Measurements from ENCODE around the gene RNF123.
"Not testable (repeated sequence)": the region's sequence is repeated elsewhere in the genome, so short reads cannot be mapped to it uniquely, and the experiment has no call there.

The RNF123 gene

GRCh38 chr3:49734752-49735151 lies 45.4 kb downstream of the RNF123 start:
- DNase-seq (ENCODE audit: extremely low read depth in 1 of 2, low read depth in 1 of 2): no peak

GRCh38 chr3:49738067-49738713 lies 48.8 kb downstream of the RNF123 start:
- DNase-seq (ENCODE audit: extremely low read depth in 1 of 2, low read depth in 1 of 2): no peak

- no peak for DNase-seq (ENCODE audit: extremely low read depth in 1 of 2, low read depth in 1 of 2)
These were observed 51.1 kb downstream of the RNF123 start for GRCh38 chr3:49740427-49740826.

GRCh38 chr3:49745986-49746385 lies 56.6 kb downstream of the RNF123 start:
- no peak for DNase-seq (ENCODE audit: extremely low read depth in 1 of 2, low read depth in 1 of 2)

GRCh38 chr3:49747792-49748480 lies 58.6 kb downstream of the RNF123 start:
- DNase-seq (ENCODE audit: extremely low read depth in 1 of 2, low read depth in 1 of 2): no peak

GRCh38 chr3:49748874-49749273 lies 59.5 kb downstream of the RNF123 start:
- not testable (repeated sequence) for DNase-seq (ENCODE audit: extremely low read depth in 1 of 2, low read depth in 1 of 2)

- DNase-seq (ENCODE audit: extremely low read depth in 1 of 2, low read depth in 1 of 2): no peak
These were observed 60.7 kb downstream of the RNF123 start for GRCh38 chr3:49750056-49750455.

GRCh38 chr3:49751501-49751900 lies 62.1 kb downstream of the RNF123 start:
- no peak for DNase-seq (ENCODE audit: extremely low read depth in 1 of 2, low read depth in 1 of 2)

- no peak for DNase-seq (ENCODE audit: extremely low read depth in 1 of 2, low read depth in 1 of 2)
These were observed 65.2 kb downstream of the RNF123 start for GRCh38 chr3:49754536-49754935.

GRCh38 chr3:49756036-49756435 lies 66.7 kb downstream of the RNF123 start:
- DNase-seq (ENCODE audit: extremely low read depth in 1 of 2, low read depth in 1 of 2): no peak

- DNase-seq (ENCODE audit: extremely low read depth in 1 of 2, low read depth in 1 of 2): no peak
These were observed 67.8 kb downstream of the RNF123 start for GRCh38 chr3:49757197-49757596.

GRCh38 chr3:49759226-49759625 lies 69.9 kb downstream of the RNF123 start:
- no peak for DNase-seq (ENCODE audit: extremely low read depth in 1 of 2, low read depth in 1 of 2)

- no peak for DNase-seq (ENCODE audit: extremely low read depth in 1 of 2, low read depth in 1 of 2)
These were observed 72.3 kb downstream of the RNF123 start for GRCh38 chr3:49761661-49762060.

- no peak for DNase-seq (ENCODE audit: extremely low read depth in 1 of 2, low read depth in 1 of 2)
These were observed 74.6 kb downstream of the RNF123 start for GRCh38 chr3:49763981-49764380.

- no peak for DNase-seq (ENCODE audit: extremely low read depth in 1 of 2, low read depth in 1 of 2)
These were observed 80.0 kb downstream of the RNF123 start for GRCh38 chr3:49769286-49769915.

- DNase-seq (ENCODE audit: extremely low read depth in 1 of 2, low read depth in 1 of 2): no peak
These were observed 80.6 kb downstream of the RNF123 start for GRCh38 chr3:49769926-49770325.

Data from activated CD8-positive, alpha-beta memory T cell treated with anti-CD3 and anti-CD28 coated beads for 1 hour (primary cell).